GM21723 (cell line): ENCODE measurements around the gene GCNT2.
"Not testable (repeated sequence)": the region's sequence is repeated elsewhere in the genome, so short reads cannot be mapped to it uniquely, and the experiment has no call there.

Experiments used
- ATAC-seq: cut with Tn5 transposase; IDR thresholded peaks from one replicate; pipeline ENCODE4 v1.9.1; 2021; ENCODE audit warnings: mild to moderate bottlenecking, moderate library complexity; ENCODE audit not compliant: unreplicated experiment

Gene GCNT2

GRCh38 chr6:10543488-10543887 lies 22.3 kb downstream of the GCNT2 start:
- no peak for ATAC-seq

- no peak for ATAC-seq
Observed at GRCh38 chr6:10545482-10545881, 24.3 kb downstream of the GCNT2 start.

GRCh38 chr6:10547809-10548208 lies 26.7 kb downstream of the GCNT2 start:
- no peak for ATAC-seq

GRCh38 chr6:10550764-10551163 lies 29.6 kb downstream of the GCNT2 start:
- ATAC-seq, result no peak

- no peak for ATAC-seq
Observed at GRCh38 chr6:10552270-10552810, 31.2 kb downstream of the GCNT2 start.

- ATAC-seq, result no peak
Observed at GRCh38 chr6:10553871-10554270, 32.7 kb downstream of the GCNT2 start.

GRCh38 chr6:10554826-10555225 lies 33.7 kb downstream of the GCNT2 start:
- no peak for ATAC-seq

GRCh38 chr6:10555625-10556309 lies 34.6 kb downstream of the GCNT2 start:
- no peak for ATAC-seq

GRCh38 chr6:10556589-10556988 lies 35.4 kb downstream of the GCNT2 start:
- ATAC-seq, result no peak

GRCh38 chr6:10556992-10557391 lies 35.8 kb downstream of the GCNT2 start:
- no peak for ATAC-seq

GRCh38 chr6:10557913-10558312 lies 36.8 kb downstream of the GCNT2 start:
- no peak for ATAC-seq

GRCh38 chr6:10558565-10558964 lies 37.4 kb downstream of the GCNT2 start:
- ATAC-seq, result no peak

- ATAC-seq, result no peak
Observed at GRCh38 chr6:10559522-10560152, 38.5 kb downstream of the GCNT2 start.

GRCh38 chr6:10561611-10562199 lies 40.6 kb downstream of the GCNT2 start:
- no peak for ATAC-seq

GRCh38 chr6:10564975-10565673 lies 44.0 kb downstream of the GCNT2 start:
- no peak for ATAC-seq

GRCh38 chr6:10565913-10566312 lies 44.8 kb downstream of the GCNT2 start:
- ATAC-seq, result no peak

GRCh38 chr6:10567256-10568026 lies 46.3 kb downstream of the GCNT2 start:
- ATAC-seq, result no peak

- no peak for ATAC-seq
Observed at GRCh38 chr6:10569392-10570127, 48.4 kb downstream of the GCNT2 start.

GRCh38 chr6:10575519-10575918 lies 54.4 kb downstream of the GCNT2 start:
- ATAC-seq, result not testable (repeated sequence)

GRCh38 chr6:10576226-10576625 lies 55.1 kb downstream of the GCNT2 start:
- ATAC-seq, result no peak
